K562 (cell line): Measurements from ENCODE around the gene COX19. TPM values are rescaled to one million over a fixed set of nuclear protein-coding genes. Genes with fewer than 3 reads are reported as not detected.
A peak's percentile ranks its signal among the peaks of the same experiment; 100 is the strongest.

ENCODE experiments used
- ATAC-seq: fragments of 200-7000 bp; cut with Tn5 transposase; 3 replicates; pipeline ENCODE4 v1.9.1; 2020; ENCODE audit warnings: moderate library complexity
- BruUV-seq: library from RNA; stranded (reverse); fragments of 400-500 nt; replicated peaks from 2 replicates; lab custom pipeline; 2021; lab: Mats Ljungman, UMichigan
- CTCF ChIA-PET: fragments of 300-600 bp; formaldehyde crosslinking; extraction: SDS; loops from one replicate; lab custom pipeline; 2021; ENCODE audit warnings: low intra/inter-chr PET ratio; lab: Yijun Ruan, JAX
- POLR2A ChIA-PET: fragments of 300-600, 350-650 bp; sonication (Branson Sonifier 250); formaldehyde crosslinking; extraction: SDS; loops from one replicate; lab custom pipeline; 2021; ENCODE audit warnings: antibody characterized with exemption, inconsistent platforms; lab: Yijun Ruan, JAX
- DNase-seq, 4 experiments: peaks; one replicate each; pipeline versions ENCODE4 v3.0.0 to v3.0.0-alpha.2; 2011 to 2018; ENCODE audit warnings: low spot score in 3 of 4, mixed read lengths in 3 of 4; ENCODE audit errors: extremely low read depth in 1 of 4
- FAIRE-seq: peaks from 2 replicates; lab custom pipeline; 2011; peaks lifted over from hg19 to GRCh38; lab: Jason Lieb, UNC
- H2AFZ ChIP-seq: 2 replicates; pipeline ENCODE4 v1.6.0; 2011; ENCODE audit warnings: low read depth, low read length, control low read depth, inconsistent platforms
- H3K27ac ChIP-seq: fragments of 200-600 bp; 3 replicates; pipeline ENCODE4 v1.8.0; 2011; ENCODE audit warnings: low read depth, mild to moderate bottlenecking, control low read depth, inconsistent platforms, low read length, moderate library complexity, mixed read lengths; ENCODE audit errors: extremely low read depth
- H3K27me3 ChIP-seq, 2 experiments: fragments of 300-600 bp in 1 of 2; 2 replicates in 1 of 2; 3 replicates in 1 of 2; pipeline versions ENCODE4 v1.6.0 to v1.8.0; 2011; ENCODE audit warnings: inconsistent platforms in 2 of 2, low read length in 2 of 2, mild to moderate bottlenecking in 1 of 2, mixed read lengths in 1 of 2, moderate library complexity in 1 of 2; ENCODE audit not compliant: control insufficient read depth in 2 of 2, insufficient read depth in 2 of 2
- H3K36me3 ChIP-seq: fragments of 300-600 bp; 3 replicates; pipeline ENCODE4 v1.8.0; 2011; ENCODE audit warnings: mild to moderate bottlenecking, low read length, inconsistent platforms; ENCODE audit not compliant: control insufficient read depth, insufficient read depth
- H3K4me1 ChIP-seq, 2 experiments: fragments of 200-600 bp in 1 of 2; replicated peaks in 1 of 2; 2 replicates in 1 of 2; 3 replicates in 1 of 2; pipeline versions ENCODE4 v1.5.1 to v1.8.0; 2011; ENCODE audit warnings: inconsistent platforms in 2 of 2, low read length in 2 of 2, mild to moderate bottlenecking in 1 of 2, mixed read lengths in 1 of 2, moderate library complexity in 1 of 2; ENCODE audit not compliant: control insufficient read depth in 2 of 2, insufficient read depth in 2 of 2
- H3K4me2 ChIP-seq: 2 replicates; pipeline ENCODE4 v1.6.1; 2011; ENCODE audit warnings: low read length, control low read depth, inconsistent platforms, mixed read lengths; ENCODE audit not compliant: insufficient read depth
- H3K4me3 ChIP-seq: fragments of 200-600 bp; sonication (generic), shearing (Covaris generic); 2 replicates; pipeline ENCODE4 v1.5.1; 2016; ENCODE audit warnings: control low read depth, inconsistent platforms
- H3K79me2 ChIP-seq: fragments of 200-600 bp; 3 replicates; pipeline ENCODE4 v1.8.0; 2011; ENCODE audit warnings: low read length, inconsistent platforms; ENCODE audit not compliant: control insufficient read depth, insufficient read depth
- H3K9ac ChIP-seq, 2 experiments: 2 replicates each; pipeline versions ENCODE4 v1.6.0 to v1.6.1; 2011; ENCODE audit warnings: low read depth in 2 of 2, low read length in 2 of 2, control low read depth in 1 of 2, inconsistent platforms in 1 of 2, mild to moderate bottlenecking in 1 of 2, mixed read lengths in 1 of 2; ENCODE audit not compliant: insufficient read depth in 1 of 2
- H3K9me1 ChIP-seq: one replicate; pipeline ENCODE4 v1.6.0; 2011; ENCODE audit warnings: inconsistent platforms, mild to moderate bottlenecking, low read length, moderate library complexity; ENCODE audit not compliant: control insufficient read depth, insufficient read depth
- H3K9me3 ChIP-seq: replicated peaks from 2 replicates; pipeline ENCODE4 v1.5.1; 2011; ENCODE audit warnings: low read depth, low read length, inconsistent platforms; ENCODE audit not compliant: control insufficient read depth, insufficient read depth
- H4K20me1 ChIP-seq: replicated peaks from 2 replicates; pipeline ENCODE4 v1.6.1; 2011; ENCODE audit warnings: low read length, inconsistent platforms, mixed read lengths; ENCODE audit not compliant: control insufficient read depth, insufficient read depth
- CBX1 ChIP-seq: sonication (generic); IDR thresholded peaks from 2 replicates; pipeline ENCODE4 v1.6.1; 2016; ENCODE audit warnings: antibody characterized with exemption, low read depth, mild to moderate bottlenecking
- CTCF ChIP-seq, 3 experiments: IDR thresholded peaks in 2 of 3; conservative IDR thresholded peaks in 1 of 3; 2 replicates each; pipeline ENCODE4 v1.5.1; 2011 to 2012; ENCODE audit warnings: low read length in 3 of 3, mild to moderate bottlenecking in 3 of 3, control low read depth in 2 of 3, improper control_type of control experiment in 1 of 3, inconsistent platforms in 1 of 3, low read depth in 1 of 3, mixed read lengths in 1 of 3, moderate library complexity in 1 of 3; ENCODE audit not compliant: insufficient read depth in 2 of 3
- IFI16 ChIP-seq: fragments of 250-450 bp; sonication (Bioruptor Pico); IDR thresholded peaks from 2 replicates; pipeline ENCODE4 v2.1.2; 2022; ENCODE audit warnings: mild to moderate bottlenecking, inconsistent platforms
- ILF3 ChIP-seq: fragments of 450-650 bp; IDR thresholded peaks from 2 replicates; pipeline ENCODE4 v1.6.1; 2018; ENCODE audit warnings: antibody characterized with exemption, mild to moderate bottlenecking, moderate library complexity, borderline replicate concordance
- POLR2G ChIP-seq: fragments of 200-400 bp; formaldehyde crosslinking; IDR thresholded peaks from 2 replicates; pipeline ENCODE4 v1.6.1; 2017; ENCODE audit warnings: low read depth, mild to moderate bottlenecking, antibody characterized with exemption, low read length, moderate library complexity
- RAD21 ChIP-seq, 2 experiments: fragments of 250-450 bp in 1 of 2; fragments of 450-650 bp in 1 of 2; sonication (Bioruptor Pico) in 1 of 2; formaldehyde crosslinking in 1 of 2; IDR thresholded peaks in 1 of 2; conservative IDR thresholded peaks in 1 of 2; 2 replicates each; pipeline versions ENCODE4 v1.4.0 to v1.8.0; 2020 to 2022; ENCODE audit warnings: mild to moderate bottlenecking in 2 of 2, moderate library complexity in 1 of 2
- SP1 ChIP-seq: sonication (generic); formaldehyde crosslinking; IDR thresholded peaks from 2 replicates; pipeline ENCODE4 v1.8.1; 2022; ENCODE audit warnings: mild to moderate bottlenecking, missing genetic modification reagents
- TEAD4 ChIP-seq, 2 experiments: sonication (generic) in 1 of 2; formaldehyde crosslinking in 1 of 2; IDR thresholded peaks; 2 replicates each; pipeline versions ENCODE4 v1.6.1 to v1.8.0; 2012 to 2022; ENCODE audit warnings: borderline replicate concordance in 1 of 2, inconsistent platforms in 1 of 2, low read length in 1 of 2, mild to moderate bottlenecking in 1 of 2, missing genetic modification reagents in 1 of 2
- ZFP30 ChIP-seq: fragments of 250-450 bp; sonication (Bioruptor Pico); IDR thresholded peaks from 2 replicates; pipeline ENCODE4 v1.8.0; 2022; ENCODE audit warnings: moderate library complexity, mild to moderate bottlenecking, inconsistent platforms, borderline replicate concordance
- WGBS: fragments of 100-300 bp; shearing (Covaris generic); methylation state at CpG from one replicate; pipeline ENCODE4 v1.1.6; 2016; ENCODE audit warnings: low coverage, mixed read lengths; ENCODE audit not compliant: insufficient coverage; ENCODE audit errors: missing lambda C conversion rate; 5-methylcytosine and 5-hydroxymethylcytosine counted together
- in situ Hi-C: fragments of 300-500 bp; cut with MboI; formaldehyde crosslinking; loops from 4 replicates; pipeline ENCODE4 v1.15.0; 2018; ENCODE audit warnings: inconsistent platforms, mixed read lengths
- intact Hi-C: fragments of 100-400 bp; cut with micrococcal nuclease; formaldehyde crosslinking; loops from 2 replicates; pipeline ENCODE4 v1.14.2; 2022
- polyA plus RNA-seq, 8 experiments: library from polyadenylated mRNA; depleted of rRNA in 4 of 8; stranded (reverse) in 5 of 8; unstranded in 3 of 8; fragments of >200 nt; fragmentation: Nextera tagmentation in 2 of 8; fragmentation: Illumina TruSeq in 1 of 8; extraction: Ambion mirVana in 2 of 8; extraction: Trizol in 1 of 8; gene quantifications; 2 replicates each; pipeline versions ENCODE4 v1.2.1 to v1.2.3, GENCODE V29; 2011 to 2014; ENCODE audit warnings: inconsistent platforms in 1 of 8, missing spikeins in 1 of 8
- total RNA-seq, 7 experiments: library from RNA; depleted of rRNA in 6 of 7; stranded (reverse); fragments of >200 nt in 6 of 7; fragmentation: Illumina TruSeq in 2 of 7; extraction: Trizol in 2 of 7; gene quantifications; 2 replicates each; pipeline versions ENCODE4 v1.2.1 to v1.2.3, GENCODE V29; 2011 to 2021; ENCODE audit warnings: low replicate concordance in 1 of 7

The COX19 gene
- total and polyA plus RNA-seq, 9 of the 15 experiments (the other 6 are each of a cell fraction or from before 2014, with no cell fraction given) = 5.2 to 10.5 (median 7.9) TPM

- in situ Hi-C loops = loop anchor here (10.0 kb wide), 1 partner anchor 650 kb away; no protein-coding TSS in a partner anchor
Observed at GRCh38 chr7:964401-965231, 10.7 kb downstream of the COX19 start.

More at GRCh38 chr7:964401-965231, 10.7 kb downstream of the COX19 start:
- FAIRE-seq (peak; percentile 66), DNase-seq (peak in 2 of 4 experiments; percentile 45 to 56), ATAC-seq (peak; percentile 47)
- H3K9me1 ChIP-seq = no peaks in the 10 kb centered on the region
- no peaks in the 10 kb centered on the region for H3K9me3 ChIP-seq
- POLR2A ChIA-PET = interaction anchor here (0.9 to 1.5 kb wide), 4 partner anchors 9 to 17 kb away, joined by 3 to 5 read pairs (median 3); partner anchors contain the start of gene COX19
- no peak overlapping the region for H2AFZ ChIP-seq
- H3K36me3 ChIP-seq = peaks cover 30% of the 10 kb centered on the region; the same call in 2 of the 3 replicates
- no peak overlapping the region for H3K4me2 ChIP-seq
- peaks cover 12 to 24% of the 10 kb centered on the region in 2 experiments; a peak in 3 of 5 replicates for H3K27me3 ChIP-seq
- no peak overlapping the region for H3K27ac ChIP-seq
- CTCF ChIA-PET = no interaction called here
- peak overlapping the region in 1 of 2 experiments; percentile 14; a peak in 1 of 4 replicates for H3K9ac ChIP-seq
- TF ChIP-seq CBX1 (no peak), SP1 (0 out of 2 replicates have a peak, but pooled peaks have one; percentile 46), POLR2G (peak; percentile 60), CTCF (IDR thresholded peaks at IDR 0.05 in 2 of 3, conservative IDR thresholded peaks at IDR 0.05 in 1 of 3; ENCODE audit: insufficient read depth in 2 of 3, low read depth in 1 of 3, low read length in 3 of 3) (peak; percentile 42 to 46 (median 45); a peak in 5 of 6 replicates), IFI16 (CRISPR knock-in tag) (no peak), TEAD4 (IDR thresholded peaks at IDR 0.05; ENCODE audit: low read length) (0 out of 2 replicates have a peak, but pooled peaks have one; percentile 35), TEAD4 (CRISPR knock-in tag; IDR thresholded peaks at IDR 0.05; ENCODE audit: borderline replicate concordance) (no peak), ILF3 (no peak), RAD21 (CRISPR knock-in tag; conservative IDR thresholded peaks at IDR 0.05 in 1 of 2, IDR thresholded peaks at IDR 0.05 in 1 of 2) (peak in 1 of 2 experiments; percentile 31; a peak in 1 of 4 replicates), ZFP30 (CRISPR knock-in tag) (no peak)
- no TSS peak for BruUV-seq
- H3K4me1 ChIP-seq = peaks cover 0 to 42% of the 10 kb centered on the region in 2 experiments; a peak in 2 of 5 replicates
- intact Hi-C loops = loop anchor here (10.0 kb wide), 2 partner anchors 180 to 650 kb away; no protein-coding TSS in a partner anchor
- H3K4me3 ChIP-seq = no peak overlapping the region
- no peaks in the 10 kb centered on the region for H3K79me2 ChIP-seq
- 43% methylated on average over 27 of the region's 27 CpGs for WGBS
- peaks cover 4% of the 10 kb centered on the region; the same call in 1 of the 2 replicates for H4K20me1 ChIP-seq
